Measurements from ENCODE around the gene FXYD7. TPM values are rescaled to one million over a fixed set of nuclear protein-coding genes. Genes with fewer than 3 reads are reported as not detected.

FXYD7 gene
- total RNA-seq, 1 donor, result under 0.01 TPM

DNA sequence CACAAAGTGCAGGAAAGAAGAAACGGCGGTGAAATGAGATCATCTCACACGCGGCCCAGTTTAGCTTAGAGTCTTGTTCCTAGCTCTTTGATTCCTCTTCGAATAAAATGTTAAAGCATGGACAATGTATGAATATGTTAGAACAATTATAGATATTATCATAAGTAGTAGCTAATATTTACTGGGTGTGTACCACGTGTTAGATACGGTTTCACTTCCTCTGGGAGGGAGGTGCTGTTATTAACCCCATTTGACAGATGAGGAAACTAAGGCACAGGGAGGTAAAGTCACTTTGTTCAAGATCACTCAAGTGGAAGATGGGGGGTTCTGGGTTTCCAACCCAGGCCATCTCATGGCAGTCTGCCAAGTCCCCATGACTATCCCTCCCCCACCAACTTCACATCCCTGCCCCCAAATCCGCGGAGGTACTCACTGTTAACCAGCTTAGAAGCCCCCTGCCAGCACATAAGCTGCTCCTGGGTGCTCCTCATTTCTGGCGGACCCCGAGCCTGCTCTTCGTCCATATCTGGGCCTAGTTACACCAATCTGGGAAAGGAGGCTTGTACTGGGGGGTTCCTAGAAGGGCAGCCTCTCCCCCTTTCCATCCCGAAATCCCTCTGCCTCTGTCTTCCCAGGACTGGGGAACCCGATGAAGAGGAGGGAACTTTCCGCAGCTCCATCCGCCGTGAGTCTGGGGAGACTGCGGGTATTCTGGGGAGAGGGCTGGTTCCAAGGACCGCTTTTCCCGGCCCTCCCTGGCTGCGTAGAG, 1.0 kb upstream of the FXYD7 start:
- no peak overlapping the region for H3K4me3 ChIP-seq (ENCODE audit: low read depth, low read length)
- no peak for DNase-seq (ENCODE audit: low read depth)
- TF ChIP-seq, protein P1, sequence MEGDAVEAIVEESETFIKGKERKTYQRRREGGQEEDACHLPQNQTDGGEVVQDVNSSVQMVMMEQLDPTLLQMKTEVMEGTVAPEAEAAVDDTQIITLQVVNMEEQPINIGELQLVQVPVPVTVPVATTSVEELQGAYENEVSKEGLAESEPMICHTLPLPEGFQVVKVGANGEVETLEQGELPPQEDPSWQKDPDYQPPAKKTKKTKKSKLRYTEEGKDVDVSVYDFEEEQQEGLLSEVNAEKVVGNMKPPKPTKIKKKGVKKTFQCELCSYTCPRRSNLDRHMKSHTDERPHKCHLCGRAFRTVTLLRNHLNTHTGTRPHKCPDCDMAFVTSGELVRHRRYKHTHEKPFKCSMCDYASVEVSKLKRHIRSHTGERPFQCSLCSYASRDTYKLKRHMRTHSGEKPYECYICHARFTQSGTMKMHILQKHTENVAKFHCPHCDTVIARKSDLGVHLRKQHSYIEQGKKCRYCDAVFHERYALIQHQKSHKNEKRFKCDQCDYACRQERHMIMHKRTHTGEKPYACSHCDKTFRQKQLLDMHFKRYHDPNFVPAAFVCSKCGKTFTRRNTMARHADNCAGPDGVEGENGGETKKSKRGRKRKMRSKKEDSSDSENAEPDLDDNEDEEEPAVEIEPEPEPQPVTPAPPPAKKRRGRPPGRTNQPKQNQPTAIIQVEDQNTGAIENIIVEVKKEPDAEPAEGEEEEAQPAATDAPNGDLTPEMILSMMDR (IDR thresholded peaks at IDR 0.05; ENCODE audit: insufficient read depth, low read depth, low read length), result no peak

DNA sequence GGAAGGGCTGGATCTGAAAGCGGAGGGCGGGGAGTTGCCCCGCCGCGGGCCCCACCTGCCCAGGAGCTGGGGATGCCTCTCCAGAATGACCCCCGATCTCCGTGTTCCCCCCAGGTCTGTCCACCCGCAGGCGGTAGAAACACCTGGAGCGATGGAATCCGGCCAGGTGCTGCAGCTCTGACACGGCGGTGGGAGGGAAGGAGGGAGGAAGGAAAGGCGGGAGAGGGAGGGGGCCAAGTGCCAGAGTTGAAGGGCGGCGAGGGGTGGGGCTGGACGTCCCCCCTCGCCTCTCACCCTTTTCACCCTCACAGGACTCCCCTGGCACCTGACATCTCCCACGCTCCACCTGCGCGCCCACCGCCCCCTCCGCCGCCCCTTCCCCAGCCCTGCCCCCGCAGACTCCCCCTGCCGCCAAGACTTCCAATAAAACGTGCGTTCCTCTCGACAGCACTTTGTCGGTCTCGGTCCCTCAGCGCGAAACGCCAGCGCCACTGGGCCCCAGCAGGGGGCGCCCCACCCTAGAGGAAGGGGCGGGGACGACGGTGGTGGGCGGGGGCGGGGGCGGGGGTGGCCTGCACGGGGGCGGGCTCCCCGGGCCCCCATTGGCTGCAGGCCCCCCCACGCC, 337 bp upstream of the FXYD7 start:
- no peak overlapping the region for H3K4me3 ChIP-seq (ENCODE audit: low read depth, low read length)
- peak; percentile 29 for DNase-seq (ENCODE audit: low read depth)
- TF ChIP-seq, protein P1 (IDR thresholded peaks at IDR 0.05; ENCODE audit: insufficient read depth, low read depth, low read length), result peak; percentile 38

DNA sequence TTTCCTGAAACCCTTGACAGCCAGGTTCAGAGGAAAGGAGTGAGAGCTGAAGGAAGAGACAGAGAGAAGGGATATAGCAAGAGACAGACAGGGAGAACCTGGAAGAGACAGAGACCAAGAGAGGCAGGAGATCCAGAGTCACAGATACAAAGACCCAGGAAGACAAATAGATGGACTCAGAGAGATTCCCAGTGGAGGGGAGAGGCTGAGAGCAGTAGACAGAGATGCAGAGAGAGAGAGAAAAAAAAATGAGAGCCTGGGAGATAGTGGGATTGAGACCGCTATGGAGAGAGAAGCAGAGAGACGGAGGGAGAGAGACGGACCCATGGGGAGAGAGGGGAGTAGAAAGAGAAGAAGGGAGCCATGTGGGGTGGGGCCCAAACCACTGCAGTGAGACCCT, 763 bp downstream of the FXYD7 start:
- no peak for DNase-seq (ENCODE audit: low read depth)
- TF ChIP-seq, protein P1 (IDR thresholded peaks at IDR 0.05; ENCODE audit: insufficient read depth, low read depth, low read length), result no peak
- no peak overlapping the region for H3K4me3 ChIP-seq (ENCODE audit: low read depth, low read length)

DNA sequence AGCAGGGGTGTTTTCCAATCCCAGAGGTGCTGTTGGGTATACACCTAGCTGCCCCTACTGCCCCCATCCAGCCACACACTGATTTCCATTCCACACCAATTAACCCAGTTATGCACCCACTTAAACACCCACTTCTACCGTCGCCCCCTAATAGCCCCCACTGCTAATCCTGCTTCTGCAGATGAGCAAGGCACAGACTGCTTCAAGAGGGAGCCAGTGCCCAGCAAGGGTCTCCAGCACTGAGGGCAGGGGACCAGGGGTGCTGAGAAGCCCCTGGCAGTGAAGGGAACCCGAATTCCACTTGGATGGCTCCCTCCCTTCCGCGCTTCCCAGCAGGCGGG, 1.2 kb downstream of the FXYD7 start:
- no peak overlapping the region for H3K4me3 ChIP-seq (ENCODE audit: low read depth, low read length)
- DNase-seq (ENCODE audit: low read depth), result no peak
- TF ChIP-seq, protein P1 (IDR thresholded peaks at IDR 0.05; ENCODE audit: insufficient read depth, low read depth, low read length), result no peak

DNA sequence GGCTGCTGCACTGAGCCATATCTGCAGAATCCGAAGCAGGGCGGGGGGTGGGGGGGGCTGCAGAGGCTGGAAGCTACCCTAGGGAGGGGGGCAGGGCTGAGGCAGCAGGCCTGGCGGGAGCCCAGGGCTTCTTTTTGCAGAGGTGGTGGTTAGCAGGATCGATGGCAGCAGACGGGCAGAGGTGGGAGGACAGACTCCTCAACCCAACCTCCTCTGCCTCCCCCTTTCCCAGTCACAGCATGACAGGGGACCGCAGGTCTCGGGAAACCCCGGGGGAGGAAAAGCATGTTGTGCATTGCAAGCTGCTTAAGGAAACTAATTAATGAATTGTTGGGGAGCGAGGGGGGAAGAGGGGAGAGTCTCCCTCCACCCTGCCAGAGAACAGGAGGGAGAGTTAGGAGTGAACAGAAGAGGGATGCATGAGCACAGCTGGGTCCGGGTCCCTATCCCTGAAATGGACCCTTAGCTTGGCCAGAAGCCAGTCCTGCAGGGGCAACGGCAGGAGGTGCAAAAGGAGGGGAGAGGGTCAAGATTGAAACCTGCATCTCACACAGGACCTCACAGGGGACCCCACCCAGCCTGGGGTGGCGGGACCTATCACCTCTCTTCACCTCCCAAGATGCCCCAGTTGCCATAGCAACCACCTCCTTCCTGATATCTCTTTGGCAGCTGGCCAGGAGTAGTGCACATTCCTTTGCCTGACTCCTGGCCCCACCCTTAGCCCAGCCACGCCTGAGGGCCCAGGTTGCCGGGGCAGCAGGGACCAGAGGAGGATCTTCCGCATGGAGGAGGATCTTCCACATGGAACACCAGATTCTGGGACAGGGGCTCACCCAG, 1.8 kb downstream of the FXYD7 start:
- no peak overlapping the region for H3K4me3 ChIP-seq (ENCODE audit: low read depth, low read length)
- TF ChIP-seq, protein P1 (IDR thresholded peaks at IDR 0.05; ENCODE audit: insufficient read depth, low read depth, low read length), result no peak
- DNase-seq (ENCODE audit: low read depth), result no peak

DNA sequence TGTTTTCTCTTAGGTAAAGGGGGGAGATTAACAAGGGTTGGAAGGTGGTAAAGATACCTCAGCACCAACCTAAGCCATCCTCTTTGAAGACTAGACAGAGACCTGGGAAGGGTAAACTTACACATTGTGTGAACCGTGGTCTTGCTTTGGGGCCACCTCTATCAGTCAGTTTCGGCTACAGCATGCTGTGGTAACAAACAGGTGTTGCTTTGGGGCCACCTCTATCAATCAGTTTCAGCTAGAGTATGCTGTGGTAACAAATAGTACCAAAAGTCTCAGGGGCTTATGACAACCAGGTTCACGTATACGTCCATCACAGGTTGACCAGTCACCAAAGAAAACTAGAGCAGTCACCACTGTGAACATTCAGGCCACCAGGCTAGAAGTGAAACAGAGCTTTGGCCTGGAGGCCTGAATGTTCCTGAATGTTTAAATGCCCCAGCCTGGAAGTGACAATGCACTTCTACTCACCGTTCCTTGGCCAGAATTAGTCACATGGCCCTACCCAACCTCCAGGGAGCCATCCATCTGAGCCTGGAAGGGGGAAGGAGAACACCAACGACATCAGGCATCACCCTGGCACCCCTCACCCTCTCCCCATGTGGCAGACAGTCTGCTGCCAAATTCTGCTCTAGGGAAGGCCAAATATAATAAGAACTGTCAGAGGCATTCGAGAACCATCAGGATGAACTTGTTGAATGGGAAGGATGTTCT, 3.8 kb downstream of the FXYD7 start:
- DNase-seq (ENCODE audit: low read depth), result no peak
- TF ChIP-seq, protein P1 (IDR thresholded peaks at IDR 0.05; ENCODE audit: insufficient read depth, low read depth, low read length), result no peak
- H3K4me3 ChIP-seq (ENCODE audit: low read depth, low read length), result no peak overlapping the region

Measured in fibroblast of villous mesenchyme (primary cell).